Chondrocyte (in vitro differentiated cells): ENCODE results near the gene MCC. TPM values are rescaled to one million over a fixed set of nuclear protein-coding genes. Genes with fewer than 3 reads are reported as not detected.

Source experiments
- DNase-seq: peaks from one replicate; pipeline ENCODE4 v3.0.0; 2021; ENCODE audit warnings: mixed read lengths, low spot score
- H3K27ac Mint-ChIP-seq: one replicate; pipeline ENCODE4 v1.8.0; 2021; ENCODE audit warnings: mild to moderate bottlenecking, moderate library complexity, mixed read lengths; ENCODE audit not compliant: unreplicated experiment
- H3K27me3 Mint-ChIP-seq: 2 replicates; pipeline ENCODE4 v1.8.0; 2021; ENCODE audit warnings: low read depth, mixed read lengths
- H3K36me3 Mint-ChIP-seq: 2 replicates; pipeline ENCODE4 v1.8.0; 2021; ENCODE audit warnings: low read depth, mixed read lengths
- H3K4me1 Mint-ChIP-seq: 2 replicates; pipeline ENCODE4 v1.8.0; 2021; ENCODE audit warnings: low read depth, mild to moderate bottlenecking, mixed read lengths
- H3K4me3 Mint-ChIP-seq: one replicate; pipeline ENCODE4 v1.8.0; 2021; ENCODE audit warnings: mild to moderate bottlenecking, moderate library complexity, mixed read lengths; ENCODE audit not compliant: unreplicated experiment
- H3K9me3 Mint-ChIP-seq: 2 replicates; pipeline ENCODE4 v1.8.0; 2021; ENCODE audit warnings: low read depth, mixed read lengths
- CTCF ChIP-seq: fragments of 200-600 bp; sonication (generic); IDR thresholded peaks from 2 replicates; pipeline ENCODE4 v1.5.0; 2021; ENCODE audit warnings: antibody characterized with exemption, mild to moderate bottlenecking, moderate library complexity
- total RNA-seq: library from RNA; stranded (reverse); gene quantifications from 3 replicates; pipeline ENCODE4 v1.2.1, GENCODE V29; 2021

MCC gene
- total RNA-seq, 1 donor from 2014 or later = 15.0 TPM

- no peak for DNase-seq
- Mint-ChIP-seq H3K4me1 (peaks cover 7% of the 10 kb centered on the region), H3K27me3 (no peaks in the 10 kb centered on the region), H3K4me3 (no peak overlapping the region), H3K36me3 (no peaks in the 10 kb centered on the region), H3K9me3 (no peaks in the 10 kb centered on the region), H3K27ac (no peak overlapping the region)
- TF ChIP-seq CTCF = no peak
Measured at GRCh38 chr5:113264046-113264445, 224.2 kb downstream of the MCC start.

GRCh38 chr5:113263545-113263944 is 224.7 kb downstream of the MCC start:
- Mint-ChIP-seq H3K4me3 (no peak overlapping the region), H3K27me3 (no peaks in the 10 kb centered on the region), H3K27ac (no peak overlapping the region), H3K36me3 (no peaks in the 10 kb centered on the region), H3K9me3 (no peaks in the 10 kb centered on the region), H3K4me1 (peaks cover 7% of the 10 kb centered on the region)
- TF ChIP-seq CTCF = no peak
- no peak for DNase-seq

GRCh38 chr5:113262674-113263073 is 225.6 kb downstream of the MCC start:
- Mint-ChIP-seq H3K36me3 (no peaks in the 10 kb centered on the region), H3K4me1 (peaks cover 7% of the 10 kb centered on the region), H3K27me3 (no peaks in the 10 kb centered on the region), H3K9me3 (no peaks in the 10 kb centered on the region), H3K27ac (no peak overlapping the region), H3K4me3 (no peak overlapping the region)
- TF ChIP-seq CTCF = no peak
- no peak for DNase-seq

GRCh38 chr5:113259034-113259433 is 229.2 kb downstream of the MCC start:
- no peaks in the 10 kb centered on the region for H3K36me3 Mint-ChIP-seq
- H3K4me1 Mint-ChIP-seq = peaks cover 11% of the 10 kb centered on the region
- no peak for TF ChIP-seq CTCF
- no peak for DNase-seq
- no peak overlapping the region for H3K4me3 Mint-ChIP-seq
- H3K27me3 Mint-ChIP-seq = no peaks in the 10 kb centered on the region
- no peaks in the 10 kb centered on the region for H3K9me3 Mint-ChIP-seq
- no peak overlapping the region for H3K27ac Mint-ChIP-seq

GRCh38 chr5:113257545-113257944 is 230.7 kb downstream of the MCC start:
- H3K4me1 Mint-ChIP-seq = peaks cover 6% of the 10 kb centered on the region
- no peak overlapping the region for H3K4me3 Mint-ChIP-seq
- no peak for TF ChIP-seq CTCF
- H3K9me3 Mint-ChIP-seq = no peaks in the 10 kb centered on the region
- no peaks in the 10 kb centered on the region for H3K36me3 Mint-ChIP-seq
- no peak overlapping the region for H3K27ac Mint-ChIP-seq
- H3K27me3 Mint-ChIP-seq = no peaks in the 10 kb centered on the region
- no peak for DNase-seq
